HG03280 (cell line): ENCODE results near the gene ATP12A.
A peak's percentile ranks its signal among the peaks of the same experiment; 100 is the strongest.

Experiments
- ATAC-seq: cut with Tn5 transposase; IDR thresholded peaks from one replicate; pipeline ENCODE4 v1.9.1; 2021; ENCODE audit warnings: mild to moderate bottlenecking, moderate library complexity; ENCODE audit not compliant: unreplicated experiment

The ATP12A gene

DNA sequence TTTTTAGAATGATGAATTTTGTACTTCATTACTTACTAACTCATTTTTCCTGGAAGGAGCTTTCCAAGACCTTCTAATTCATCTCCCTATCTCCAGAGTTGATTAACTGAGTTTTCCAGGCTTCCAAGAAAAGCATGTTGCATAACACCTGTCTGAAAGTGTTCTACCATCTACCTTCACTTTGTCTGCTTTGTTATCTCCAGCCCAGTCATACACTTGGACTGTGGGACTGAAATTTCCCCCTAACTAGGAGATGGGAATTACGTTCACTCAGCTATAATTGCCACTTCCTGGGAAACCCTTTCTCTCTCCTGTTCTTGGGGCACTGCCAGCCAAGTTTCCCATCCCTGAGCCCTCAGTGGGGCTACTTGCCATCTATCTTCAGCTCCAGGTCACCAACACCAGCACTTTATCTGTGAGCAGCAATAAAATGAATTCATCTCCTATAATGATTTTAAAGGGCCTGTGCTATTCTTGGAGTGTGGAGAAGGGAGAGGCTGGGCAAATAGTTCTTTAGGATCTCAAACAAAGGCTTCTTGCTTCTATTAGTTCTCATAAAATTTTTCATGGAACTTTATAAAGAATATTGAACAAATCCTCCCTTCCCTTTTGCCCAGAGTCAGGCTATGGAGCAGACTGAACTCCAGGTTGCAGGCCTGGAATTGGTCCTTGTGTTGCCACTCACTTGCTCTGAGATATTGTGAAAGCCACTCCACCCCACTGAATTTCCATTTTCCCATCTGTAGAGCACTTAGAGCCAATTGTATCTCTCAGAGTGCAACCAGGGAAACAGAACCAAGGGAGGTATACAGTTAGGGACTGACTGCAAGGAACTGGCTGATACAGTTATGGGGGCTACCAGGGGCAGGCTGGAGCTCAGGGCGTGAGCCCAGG, 17.8 kb upstream of the ATP12A start:
- no peak for ATAC-seq

DNA sequence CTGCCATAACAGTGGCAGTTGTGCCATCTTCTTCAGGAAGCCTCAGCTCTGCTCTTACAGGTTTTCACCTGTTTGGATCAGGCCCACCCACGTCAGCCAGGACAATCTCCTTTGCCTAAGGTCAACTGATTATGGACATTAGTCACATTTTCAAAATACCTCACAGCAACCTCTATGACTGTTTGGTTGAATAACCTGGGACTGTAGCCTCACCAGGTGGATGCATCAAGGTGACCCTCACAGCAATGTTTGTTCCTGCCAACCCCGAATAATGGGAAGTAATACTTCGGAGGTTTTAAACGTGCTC, 17.2 kb upstream of the ATP12A start:
- no peak for ATAC-seq

DNA sequence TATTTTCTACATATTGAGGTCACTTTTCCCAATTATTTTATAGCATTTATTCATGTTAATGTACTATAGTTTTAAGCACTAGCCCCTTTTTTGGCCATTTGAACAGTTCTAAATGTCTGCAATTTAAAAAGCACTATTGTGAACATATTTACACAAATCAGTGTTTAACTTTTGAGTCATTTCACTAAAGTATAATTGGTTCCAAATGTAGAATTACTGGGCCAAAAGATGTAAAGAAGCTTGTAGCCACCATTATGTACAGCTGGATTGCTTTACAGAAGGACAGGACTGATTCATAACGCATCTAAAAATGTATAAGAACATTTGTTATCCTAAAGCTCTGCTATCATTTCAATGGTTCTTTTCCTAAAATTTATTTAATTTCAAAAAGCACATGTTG, 16.6 kb upstream of the ATP12A start:
- no peak for ATAC-seq

DNA sequence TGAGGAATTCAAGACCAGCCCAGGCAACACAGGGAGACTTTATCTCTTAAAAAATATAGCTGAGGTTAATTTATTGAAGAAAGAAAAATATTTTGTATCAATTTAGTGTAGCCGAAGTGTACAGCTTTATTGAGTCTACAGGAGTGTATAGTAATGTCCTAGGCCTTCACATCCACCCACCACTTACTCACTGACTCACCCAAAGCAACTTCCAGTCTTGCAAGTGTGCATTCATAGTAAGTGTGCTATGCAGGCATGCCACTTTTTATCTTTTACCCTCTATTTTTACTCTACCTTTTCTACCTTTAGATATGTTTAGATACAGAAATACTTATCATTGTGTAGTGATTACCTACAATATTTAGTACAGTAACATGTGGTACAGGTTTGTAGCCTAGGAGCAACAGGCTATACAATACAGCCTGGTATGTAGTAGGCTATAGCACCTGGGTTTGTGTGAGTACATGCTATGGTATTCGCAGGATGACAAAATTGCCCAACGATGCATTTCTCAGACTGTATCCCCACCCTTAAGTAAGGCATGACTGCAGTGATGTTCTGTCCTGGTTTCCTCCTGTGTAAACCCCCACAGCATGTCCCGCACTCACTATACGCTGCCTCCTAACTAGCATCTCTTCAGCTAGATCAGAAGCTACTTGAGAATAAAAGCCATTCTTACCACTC, 15.3 kb upstream of the ATP12A start:
- ATAC-seq = no peak

DNA sequence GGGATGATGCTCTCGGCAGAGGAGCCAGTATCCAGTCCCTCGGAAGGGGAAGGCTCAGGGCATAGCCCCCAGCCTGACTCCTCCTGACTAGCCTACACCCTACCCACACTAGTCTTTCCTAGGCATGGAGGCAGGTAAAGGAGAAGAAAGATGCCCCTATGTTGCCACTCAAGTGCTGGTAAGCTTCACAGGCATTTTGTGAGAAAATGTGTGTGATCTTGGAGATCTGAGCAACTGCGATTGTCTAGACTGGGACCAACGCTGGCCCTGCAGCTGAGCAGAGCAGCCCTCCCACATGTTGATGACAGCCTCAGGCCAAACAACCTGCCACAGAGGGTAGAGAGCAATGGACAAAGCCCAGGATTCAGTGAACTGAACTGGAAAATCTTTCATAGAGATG, 11.7 kb upstream of the ATP12A start:
- no peak for ATAC-seq

DNA sequence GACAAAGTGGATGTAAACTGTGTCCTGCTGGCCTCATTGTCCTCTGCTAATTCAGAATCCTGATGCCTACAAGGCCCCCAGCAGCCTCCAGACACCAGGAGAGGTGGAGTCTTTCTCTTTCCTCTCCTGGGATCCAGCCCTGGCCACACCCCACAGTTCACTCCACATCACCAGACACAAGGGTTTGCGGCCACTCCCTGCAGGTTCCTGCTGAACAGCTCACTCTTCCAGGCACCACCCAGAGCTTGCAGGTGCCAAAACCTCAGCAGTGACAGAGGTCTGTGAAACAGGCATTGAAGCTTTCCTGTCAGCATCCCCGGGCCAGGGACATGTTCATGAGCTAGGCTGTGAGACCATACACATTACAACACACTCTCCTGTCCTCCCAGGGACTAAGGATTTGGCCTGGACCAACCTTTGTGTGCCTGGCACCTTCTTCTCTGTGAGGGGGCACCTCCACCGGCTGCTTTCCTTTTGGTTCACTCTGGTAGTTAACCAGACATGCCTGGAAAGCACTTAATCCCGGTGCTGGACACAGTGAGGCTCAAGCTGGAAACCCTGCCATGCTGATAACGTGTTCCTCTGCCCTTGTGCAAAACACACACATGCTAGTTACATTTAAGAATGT, 11.1 kb upstream of the ATP12A start:
- no peak for ATAC-seq

DNA sequence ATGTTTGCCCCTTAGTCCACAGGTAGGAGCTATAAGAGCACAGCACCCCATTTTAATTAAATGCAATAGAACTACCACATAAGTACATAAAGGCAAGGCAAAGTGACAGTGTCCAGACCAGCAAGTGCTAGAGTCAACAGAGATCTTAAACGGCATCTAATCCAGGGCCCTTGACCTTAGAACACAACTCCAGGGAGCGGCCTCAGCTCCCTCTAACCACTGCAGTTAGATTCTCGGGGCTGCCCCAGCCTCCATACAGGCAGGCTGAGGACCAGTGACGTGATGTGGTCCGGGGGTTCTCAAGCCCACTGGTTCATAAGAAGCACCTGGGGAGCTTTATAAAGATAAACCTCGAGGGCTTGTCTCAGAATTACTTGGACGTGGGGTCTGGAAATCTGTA, 10.0 kb upstream of the ATP12A start:
- ATAC-seq = no peak

DNA sequence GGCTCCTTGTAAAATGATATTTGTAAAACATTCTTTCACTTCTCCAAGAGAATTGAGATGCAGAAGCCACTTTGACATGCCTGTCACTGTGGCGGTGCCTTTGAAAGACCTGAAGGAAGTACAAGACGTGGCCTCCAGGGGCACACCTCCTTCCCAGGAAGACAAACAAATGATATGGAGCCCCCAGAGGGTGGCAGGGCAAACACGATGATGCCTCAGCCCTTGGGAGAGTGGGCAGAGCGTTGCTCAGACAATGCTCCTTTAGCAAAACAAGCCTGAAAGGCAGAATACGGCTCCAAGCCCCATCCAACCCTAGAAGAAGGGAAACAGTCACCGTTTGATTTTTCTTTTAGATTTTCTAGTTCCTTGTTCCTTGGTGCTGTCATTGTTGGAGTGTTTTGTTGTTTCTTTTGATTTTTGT, 9.2 kb upstream of the ATP12A start:
- ATAC-seq = no peak

DNA sequence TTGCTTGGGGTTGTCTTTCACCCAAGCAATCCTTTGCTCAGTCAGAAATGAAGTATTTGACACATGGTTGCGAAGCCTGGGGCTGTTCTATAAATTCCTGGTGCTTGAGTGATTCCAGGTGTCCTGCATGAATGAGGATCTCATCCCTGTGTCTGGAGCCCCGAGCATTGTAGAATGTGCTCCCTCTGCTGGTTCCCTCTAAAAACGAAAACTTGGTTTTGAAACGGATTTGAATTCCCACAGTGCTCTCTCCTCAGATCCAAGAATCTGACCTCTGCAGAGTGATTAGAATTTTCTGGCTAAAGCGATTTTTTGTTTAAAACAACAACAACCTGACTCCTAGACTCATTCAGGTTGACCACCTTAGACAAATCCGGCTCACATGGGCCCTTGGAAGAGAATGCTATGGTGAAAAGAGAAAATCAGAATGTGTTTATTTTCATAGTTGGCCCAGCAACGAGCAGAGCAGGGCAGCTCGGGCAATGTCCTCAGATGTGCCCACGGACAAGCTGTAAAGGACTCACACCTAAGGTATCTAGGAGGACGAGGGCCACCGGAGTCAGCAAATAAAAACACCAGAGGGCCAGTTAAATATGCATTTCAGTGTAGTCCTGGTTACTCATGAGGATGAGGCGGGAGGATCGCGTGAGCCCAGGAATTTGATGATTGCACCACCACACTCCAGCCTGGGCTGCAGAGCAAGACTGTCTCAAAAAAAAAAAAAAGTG, 8.7 kb upstream of the ATP12A start:
- no peak for ATAC-seq

DNA sequence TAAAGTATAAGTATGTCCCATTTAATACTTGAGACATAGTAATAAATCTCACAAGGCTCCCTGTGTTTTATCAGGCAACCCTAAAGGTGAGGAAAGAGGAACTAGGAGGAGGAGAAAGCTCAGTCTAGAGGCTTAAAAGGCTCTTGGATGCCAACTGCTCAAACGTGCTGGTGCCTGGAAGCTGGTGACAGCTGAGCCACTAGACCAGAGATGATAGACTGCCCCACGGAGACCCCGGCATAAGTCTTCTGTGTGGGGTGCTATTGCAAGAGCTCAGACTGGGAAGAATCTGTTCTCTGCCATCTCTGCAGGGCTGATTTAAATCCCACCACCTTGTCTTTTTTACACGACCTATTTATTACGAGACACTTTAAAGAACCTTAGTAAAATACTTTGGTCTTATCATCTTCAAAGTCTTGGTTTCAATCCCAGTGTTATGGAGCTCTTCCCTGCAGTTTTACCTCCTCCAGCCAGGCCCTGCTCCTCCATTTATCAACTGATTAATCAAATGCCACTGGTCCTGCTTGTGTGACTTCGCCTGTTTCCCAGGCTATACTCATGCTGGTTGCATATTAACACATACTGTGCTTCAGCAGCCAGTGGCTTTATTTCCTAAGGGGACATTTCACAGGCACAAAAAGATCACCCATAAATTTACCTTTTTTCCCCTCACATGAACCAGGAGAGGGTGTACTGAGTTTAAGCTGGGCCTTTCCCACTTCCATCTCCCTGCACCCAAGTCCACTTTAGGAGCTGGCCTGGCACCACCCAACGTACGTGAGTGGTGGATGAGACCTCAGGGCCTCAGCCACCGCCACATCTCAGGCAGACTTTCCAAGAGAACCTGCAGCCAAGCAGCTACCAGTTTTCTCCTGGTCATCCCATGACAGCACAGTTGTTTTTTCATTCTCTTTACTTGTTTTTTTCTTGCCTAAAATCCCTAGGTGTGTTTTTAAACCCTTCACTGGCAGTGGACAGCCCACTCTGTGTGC, 7.8 kb upstream of the ATP12A start:
- no peak for ATAC-seq

DNA sequence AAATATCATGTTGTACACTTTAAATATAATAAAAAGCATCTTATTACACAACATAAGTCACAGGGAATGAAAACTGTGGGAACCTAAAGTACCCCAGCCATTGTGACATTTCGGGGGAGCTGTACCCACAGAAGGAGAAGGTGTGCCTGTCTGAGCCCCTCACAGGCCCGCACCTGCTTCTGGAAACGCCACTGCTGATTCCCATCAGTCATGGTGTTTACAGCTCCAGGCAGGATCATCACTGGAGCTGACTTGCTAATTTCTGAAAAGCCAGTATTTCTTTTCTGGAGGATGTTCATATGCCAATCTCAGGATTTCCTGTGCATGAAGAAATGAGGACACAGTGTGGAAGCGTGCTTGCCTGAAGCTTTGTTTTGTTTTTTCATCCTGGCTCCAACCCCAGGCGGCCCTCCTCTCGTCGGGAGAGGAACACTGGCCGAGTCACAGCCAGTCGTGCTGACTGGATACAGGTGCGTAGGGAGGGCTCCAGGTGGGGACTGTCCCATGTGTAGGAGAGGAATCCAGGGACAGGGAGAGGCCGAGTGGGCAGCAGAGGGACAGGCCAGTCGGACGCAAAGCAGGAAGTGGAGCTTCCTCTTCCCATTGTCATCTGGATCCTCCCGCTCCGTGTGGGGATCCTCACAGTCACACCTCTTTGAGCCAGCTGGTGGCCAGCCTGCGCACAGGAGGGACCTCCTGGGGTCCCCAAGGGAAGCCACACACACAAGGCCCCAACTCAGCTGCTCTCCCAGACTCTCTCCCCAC, 4.2 kb upstream of the ATP12A start:
- no peak for ATAC-seq

DNA sequence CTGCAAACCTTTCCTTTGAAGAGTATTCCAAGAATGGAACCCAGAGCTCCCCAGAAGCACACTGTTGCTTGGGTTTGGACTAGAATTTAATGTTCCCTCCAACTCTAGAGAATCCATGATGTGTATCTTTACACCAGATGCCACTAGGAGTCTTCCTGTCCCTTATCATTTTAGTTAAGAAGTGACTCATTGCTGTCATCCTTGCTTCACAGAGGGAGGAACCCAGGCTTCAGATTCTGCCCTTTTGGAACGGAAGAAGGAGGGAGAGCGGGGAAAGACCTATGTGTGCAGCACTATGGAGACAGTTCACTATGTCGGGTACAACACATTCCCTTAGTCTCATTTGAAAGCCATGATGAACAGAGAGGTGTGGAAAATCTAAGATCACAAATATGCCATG, 2.1 kb upstream of the ATP12A start:
- no peak for ATAC-seq

DNA sequence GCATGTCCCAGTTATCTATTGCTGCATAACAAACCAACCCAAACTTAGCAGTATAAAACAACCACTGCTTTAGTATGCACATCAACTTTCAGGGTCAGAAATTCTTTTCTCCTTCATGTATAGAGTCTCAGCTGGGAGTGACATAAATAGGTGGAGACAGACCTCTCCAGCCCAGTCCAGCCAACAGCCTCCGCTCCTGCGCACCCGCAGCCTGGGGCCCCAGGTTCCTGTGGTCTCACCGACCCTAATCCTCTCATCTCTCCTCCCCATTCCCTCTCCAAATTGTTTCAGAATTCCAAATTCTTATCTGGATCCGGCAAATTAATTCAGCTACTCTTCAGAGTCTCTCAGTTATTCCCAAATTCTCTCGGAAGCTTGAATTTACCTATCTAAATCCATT, 522 bp upstream of the ATP12A start:
- ATAC-seq = no peak

DNA sequence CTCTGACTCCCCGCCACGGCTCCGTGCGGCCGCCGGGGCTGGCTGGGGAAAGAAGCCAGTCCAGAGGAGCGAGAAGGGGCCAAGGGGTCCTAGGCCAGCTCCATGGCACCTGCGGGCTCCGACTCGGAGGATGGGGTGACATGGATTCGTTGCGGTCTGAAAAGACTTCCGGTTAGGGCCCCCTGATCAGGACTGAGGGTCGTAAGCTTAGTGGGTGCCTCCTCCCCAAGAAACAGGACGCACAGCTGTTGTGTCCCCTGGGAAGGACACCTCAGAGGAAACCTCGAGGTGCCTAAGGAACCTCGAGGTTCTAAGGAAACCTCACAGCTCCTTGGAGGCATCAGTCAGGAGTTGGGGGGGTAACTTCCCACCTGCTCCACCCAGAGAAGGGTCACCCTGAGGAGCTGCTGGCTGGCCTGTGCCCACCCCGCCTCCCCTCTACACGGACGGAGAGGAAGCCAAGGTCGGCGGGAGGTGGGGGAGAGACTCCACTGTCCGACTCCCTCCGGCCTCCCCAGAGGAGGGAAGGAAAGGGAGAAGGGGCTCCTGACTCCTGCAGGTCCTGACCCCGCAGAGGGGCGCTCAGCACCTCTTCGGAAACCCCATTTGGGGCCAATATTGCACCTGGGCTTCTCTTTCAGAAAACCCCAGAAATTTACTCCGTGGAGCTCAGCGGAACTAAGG, 855 bp downstream of the ATP12A start:
- ATAC-seq = no peak

DNA sequence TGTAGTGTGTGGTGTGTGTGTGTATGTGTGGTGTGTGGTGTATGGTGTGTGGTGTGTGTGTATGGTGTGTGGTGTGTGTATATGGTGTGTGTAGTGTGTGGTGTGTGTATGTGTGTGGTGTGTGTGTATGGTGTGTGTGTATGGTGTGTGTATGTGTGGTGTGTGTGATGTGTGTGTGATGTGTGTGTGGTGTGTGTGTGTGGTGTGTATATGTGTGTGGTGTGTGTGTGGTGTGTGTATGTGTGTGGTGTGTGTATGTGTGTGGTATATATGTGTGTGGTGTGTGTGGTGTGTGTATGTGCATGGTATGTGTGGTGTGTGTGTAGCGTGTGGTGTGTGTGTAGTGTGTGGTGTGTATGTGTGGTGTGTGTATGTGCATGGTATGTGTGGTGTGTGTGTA, 1.7 kb downstream of the ATP12A start:
- ATAC-seq = no peak

DNA sequence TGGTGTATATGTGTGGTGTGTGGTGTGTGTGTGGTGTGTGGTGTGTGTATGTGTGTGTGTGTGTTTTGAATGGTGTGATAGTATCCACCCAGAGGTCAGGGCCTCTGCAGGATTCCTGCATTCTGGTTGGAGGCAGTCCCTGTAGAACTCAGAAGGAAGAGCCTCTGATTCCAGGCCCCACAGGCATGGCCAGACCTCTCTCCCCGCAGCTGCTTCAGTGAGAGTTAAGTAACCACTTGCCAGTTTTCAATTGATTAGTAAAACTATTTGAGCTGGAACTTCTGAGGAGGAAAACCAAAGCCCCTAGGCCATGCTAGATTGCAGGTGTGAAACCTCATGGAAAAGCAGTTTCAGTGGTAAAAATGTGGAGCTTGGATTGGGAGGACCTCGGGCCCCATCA, 2.1 kb downstream of the ATP12A start:
- no peak for ATAC-seq

DNA sequence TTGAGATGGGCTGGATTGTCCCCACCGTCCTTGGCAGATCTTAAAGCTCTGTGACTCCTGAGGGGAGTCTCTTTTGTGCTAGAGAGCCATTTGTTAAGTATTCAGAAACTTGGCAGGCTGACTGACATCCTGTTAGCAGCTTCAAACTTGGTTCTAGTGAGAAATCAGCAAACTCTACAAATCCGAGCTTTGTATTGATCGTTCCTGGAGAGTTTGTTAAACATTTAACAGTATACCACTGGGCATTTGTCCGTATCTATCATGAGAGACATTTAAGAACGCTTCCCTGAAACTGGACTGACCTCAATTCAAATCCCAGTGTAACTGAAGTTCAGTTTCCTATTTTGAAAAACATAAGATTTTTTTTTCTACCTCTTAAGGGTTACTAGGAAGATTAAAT, 3.1 kb downstream of the ATP12A start:
- ATAC-seq = no peak

DNA sequence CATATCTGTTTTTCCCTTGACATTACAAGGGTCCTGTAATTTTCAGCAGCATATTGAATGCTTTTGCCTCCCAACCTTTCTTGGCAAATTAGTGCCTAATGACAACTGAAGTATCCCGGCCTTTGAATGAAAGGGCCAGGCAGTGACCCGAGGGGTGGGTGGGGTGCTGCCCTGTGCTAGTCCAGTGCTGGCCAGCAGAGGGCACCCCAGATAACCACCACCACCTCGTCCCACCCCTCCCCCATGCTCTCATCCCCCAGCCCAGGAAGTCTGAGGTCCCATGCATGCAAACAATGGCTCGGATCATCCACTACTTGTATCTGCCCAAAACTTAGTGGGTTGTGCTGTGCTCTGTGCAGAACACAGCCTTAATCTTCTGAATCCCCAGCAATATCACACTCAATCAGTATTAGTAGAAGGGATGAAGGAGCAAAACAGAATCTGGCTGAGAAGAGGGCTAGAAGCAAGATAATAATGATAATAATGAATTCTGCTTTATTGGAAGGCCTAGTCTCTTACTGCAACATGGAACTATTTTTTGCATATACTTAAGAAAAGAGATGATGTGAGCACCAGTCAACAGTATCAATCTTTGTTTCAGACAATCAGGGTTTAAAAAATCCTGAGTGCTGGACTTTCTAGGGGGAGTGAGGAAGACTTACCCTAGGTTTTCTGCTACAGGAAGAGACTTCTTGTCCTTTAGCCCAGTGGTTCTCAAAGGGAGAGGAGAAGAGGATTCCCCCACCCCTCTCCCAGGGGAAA, 3.8 kb downstream of the ATP12A start:
- peak; percentile 44 for ATAC-seq
